Measurements from ENCODE around the gene GTF3C4. TPM values are rescaled to one million over a fixed set of nuclear protein-coding genes. Genes with fewer than 3 reads are reported as not detected.

Gene GTF3C4
- total and polyA plus RNA-seq, 2 of the 8 experiments (the other 6 are each of a cell fraction or from before 2014, with no cell fraction given), result 6.8 to 39.2 TPM

DNA sequence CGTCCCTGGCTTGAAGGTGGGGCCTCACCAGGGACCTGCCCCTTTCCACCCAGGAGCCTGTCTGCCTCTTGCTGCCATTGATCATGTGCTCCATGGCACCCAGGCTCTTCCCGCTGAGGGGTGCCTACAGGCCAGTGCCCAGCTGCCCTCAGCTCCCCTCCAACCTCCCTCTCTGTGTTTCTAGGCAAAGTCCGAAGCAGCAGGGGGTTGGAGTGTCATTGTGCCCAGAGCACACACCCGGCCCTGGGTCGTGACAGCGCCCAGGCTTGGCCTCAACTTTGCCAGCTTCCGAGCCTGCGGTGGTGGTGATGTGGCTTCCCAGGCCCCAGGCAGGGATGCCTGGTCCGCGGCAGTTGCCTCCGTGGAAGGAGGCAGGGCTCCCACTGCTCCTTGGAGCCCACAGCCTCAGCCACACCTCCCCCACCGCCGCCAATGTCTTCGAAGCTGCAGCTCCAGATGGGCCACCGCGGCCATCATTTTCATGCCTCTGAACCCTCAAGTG, 52.4 kb downstream of the GTF3C4 start:
- H3K27ac ChIP-seq (ENCODE audit: low read depth, low read length), result no peak overlapping the region
- WGBS, 2 experiments (ENCODE audit: extremely low coverage in 1 of 2, insufficient coverage in 1 of 2, insufficient read length in 1 of 2, insufficient replicate concordance in 2 of 2, low coverage in 1 of 2, low lambda C conversion rate in 2 of 2, missing lambda C conversion rate in 1 of 2), result 95% methylated on average over 16 of the region's 16 CpGs; no CpG with 5 or more reads in 1 of the 2 experiments
- no peak overlapping the region for H4K91ac ChIP-seq (replicated peaks; ENCODE audit: insufficient read length, low read length)
- H3K4me1 ChIP-seq (replicated peaks in 1 of 4; ENCODE audit: control insufficient read depth in 3 of 4, insufficient read depth in 4 of 4, low read length in 3 of 4), result no peaks in the 10 kb centered on the region; a peak in 1 of 7 replicates
- H3K18ac ChIP-seq (ENCODE audit: extremely low read depth, low read length), result no peak overlapping the region
- 0 out of 2 replicates have a peak overlapping the region, but pooled peaks have one; percentile 27 for H2BK12ac ChIP-seq (ENCODE audit: low read depth, low read length)
- no peaks in the 10 kb centered on the region for H3K27me3 ChIP-seq (replicated peaks in 1 of 4; ENCODE audit: control insufficient read depth in 3 of 4, extremely low read depth in 1 of 4, insufficient read depth in 3 of 4, low read length in 3 of 4)
- no peak overlapping the region for H3K4me3 ChIP-seq (ENCODE audit: extremely low read depth in 1 of 4, insufficient read depth in 2 of 4, low read depth in 3 of 4, low read length in 4 of 4)
- H2AFZ ChIP-seq (ENCODE audit: low read length), result no peak overlapping the region
- ChIA-PET POLR2A (ENCODE audit: partially characterized antibody) (no interaction called here), CTCF (ENCODE audit: partially characterized antibody) (interaction anchor here (0.6 to 1.1 kb wide), 2 partner anchors 9 to 148 kb away, joined by 3 read pairs; no protein-coding TSS in a partner anchor)
- H2BK120ac ChIP-seq (replicated peaks; ENCODE audit: low read depth, low read length), result no peak overlapping the region
- H2BK15ac ChIP-seq (ENCODE audit: low read length), result no peak overlapping the region
- H4K20me1 ChIP-seq (replicated peaks in 1 of 2; ENCODE audit: control insufficient read depth in 1 of 2, insufficient read depth in 2 of 2, low read length in 2 of 2), result peaks cover 0 to 1% of the 10 kb centered on the region in 2 experiments
- no peaks in the 10 kb centered on the region for H3K9me3 ChIP-seq (ENCODE audit: insufficient read depth in 2 of 2, low read depth in 1 of 2, low read length in 1 of 2)
- H3K79me1 ChIP-seq (ENCODE audit: low read depth, low read length), result no peaks in the 10 kb centered on the region
- no peak overlapping the region for H3K56ac ChIP-seq (replicated peaks; ENCODE audit: insufficient read length, low read depth, low read length)
- FAIRE-seq (no peak), DNase-seq (ENCODE audit: low read depth in 1 of 2, low spot score in 2 of 2) (no peak)
- H3K4me2 ChIP-seq (ENCODE audit: insufficient read depth in 1 of 2, low read depth in 2 of 2, low read length in 2 of 2), result no peak overlapping the region
- no peaks in the 10 kb centered on the region for H3K23me2 ChIP-seq (ENCODE audit: low read depth, low read length)
- no peak overlapping the region for H3K9ac ChIP-seq (replicated peaks in 1 of 4; ENCODE audit: extremely low read depth in 1 of 4, low read depth in 3 of 4, low read length in 3 of 4)
- no peak overlapping the region for H2BK5ac ChIP-seq (ENCODE audit: low read depth, low read length)
- H3K14ac ChIP-seq (ENCODE audit: insufficient read length), result no peak overlapping the region
- no peak overlapping the region for H3K23ac ChIP-seq (ENCODE audit: insufficient read length)
- H2BK20ac ChIP-seq (ENCODE audit: low read length), result no peak overlapping the region
- H4K5ac ChIP-seq (ENCODE audit: insufficient read length, low read depth, low read length), result no peak overlapping the region
- H3K79me2 ChIP-seq (ENCODE audit: control insufficient read depth in 1 of 2, insufficient read depth in 2 of 2, low read length in 2 of 2), result no peaks in the 10 kb centered on the region
- H3K4ac ChIP-seq (replicated peaks; ENCODE audit: insufficient read length, low read depth, low read length), result no peak overlapping the region
- TF ChIP-seq SUZ12 (IDR thresholded peaks at IDR 0.05; ENCODE audit: low read length) (no peak), TAF7 (optimal IDR thresholded peaks at IDR 0.05; ENCODE audit: borderline replicate concordance, low read depth, low read length) (no peak), POLR2A (IDR thresholded peaks at IDR 0.05; ENCODE audit: control extremely low read depth in 1 of 2, low read depth in 2 of 2, low read length in 2 of 2) (no peak), JUND (IDR thresholded peaks at IDR 0.05; ENCODE audit: low read length) (no peak), BCL11A (IDR thresholded peaks at IDR 0.05; ENCODE audit: low read depth in 2 of 2, low read length in 2 of 2) (no peak), SAP30 (IDR thresholded peaks at IDR 0.05; ENCODE audit: insufficient read depth, insufficient replicate concordance, low read length) (no peak), KDM5A (IDR thresholded peaks at IDR 0.05; ENCODE audit: low read length) (no peak)
- no peak overlapping the region for H2AK5ac ChIP-seq (ENCODE audit: low read depth, low read length)
- H4K8ac ChIP-seq (ENCODE audit: extremely low read depth, insufficient read depth, low read length), result no peak overlapping the region
- no peaks in the 10 kb centered on the region for H3K36me3 ChIP-seq (ENCODE audit: control insufficient read depth in 2 of 4, insufficient read depth in 4 of 4, low read length in 3 of 4)

Measured in H1 (cell line).